ACC112 (cell line): ENCODE results near the gene FBXW10B.
"Not testable (repeated sequence)": the region's sequence is repeated elsewhere in the genome, so short reads cannot be mapped to it uniquely, and the experiment has no call there.

ENCODE experiments used
- H2AFZ ChIP-seq: fragments of 200-600 bp; sonication (generic); one replicate; pipeline ENCODE4 v1.6.0; 2017; ENCODE audit warnings: antibody characterized with exemption, low read length; ENCODE audit not compliant: unreplicated experiment
- H3K27ac ChIP-seq: fragments of 200-600 bp; sonication (generic); 2 replicates; pipeline ENCODE4 v1.5.1; 2014; ENCODE audit warnings: low read depth, mild to moderate bottlenecking, antibody characterized with exemption, low read length, moderate library complexity
- H3K27me3 ChIP-seq: fragments of 200-600 bp; sonication (generic); 2 replicates; pipeline ENCODE4 v1.6.1; 2014; ENCODE audit warnings: mild to moderate bottlenecking, antibody characterized with exemption, low read length, moderate library complexity, mixed read lengths; ENCODE audit not compliant: insufficient read depth
- H3K36me3 ChIP-seq: fragments of 200-600 bp; sonication (generic); 2 replicates; pipeline ENCODE4 v1.6.1; 2016; ENCODE audit warnings: mild to moderate bottlenecking, antibody characterized with exemption, low read length, moderate library complexity, mixed read lengths; ENCODE audit not compliant: insufficient read depth
- H3K4me1 ChIP-seq: fragments of 200-600 bp; sonication (generic); one replicate; pipeline ENCODE4 v1.6.1; 2016; ENCODE audit warnings: low read length, mixed read lengths; ENCODE audit not compliant: insufficient read depth, unreplicated experiment, control insufficient read depth
- H3K4me3 ChIP-seq: fragments of 200-600 bp; sonication (generic); 2 replicates; pipeline ENCODE4 v1.5.1; 2014; ENCODE audit warnings: mild to moderate bottlenecking, low read depth, low read length
- H3K79me2 ChIP-seq: fragments of 200-600 bp; sonication (generic); one replicate; pipeline ENCODE4 v1.6.0; 2016; ENCODE audit warnings: low read length; ENCODE audit not compliant: control insufficient read depth, unreplicated experiment, insufficient read depth

The FBXW10B gene

DNA sequence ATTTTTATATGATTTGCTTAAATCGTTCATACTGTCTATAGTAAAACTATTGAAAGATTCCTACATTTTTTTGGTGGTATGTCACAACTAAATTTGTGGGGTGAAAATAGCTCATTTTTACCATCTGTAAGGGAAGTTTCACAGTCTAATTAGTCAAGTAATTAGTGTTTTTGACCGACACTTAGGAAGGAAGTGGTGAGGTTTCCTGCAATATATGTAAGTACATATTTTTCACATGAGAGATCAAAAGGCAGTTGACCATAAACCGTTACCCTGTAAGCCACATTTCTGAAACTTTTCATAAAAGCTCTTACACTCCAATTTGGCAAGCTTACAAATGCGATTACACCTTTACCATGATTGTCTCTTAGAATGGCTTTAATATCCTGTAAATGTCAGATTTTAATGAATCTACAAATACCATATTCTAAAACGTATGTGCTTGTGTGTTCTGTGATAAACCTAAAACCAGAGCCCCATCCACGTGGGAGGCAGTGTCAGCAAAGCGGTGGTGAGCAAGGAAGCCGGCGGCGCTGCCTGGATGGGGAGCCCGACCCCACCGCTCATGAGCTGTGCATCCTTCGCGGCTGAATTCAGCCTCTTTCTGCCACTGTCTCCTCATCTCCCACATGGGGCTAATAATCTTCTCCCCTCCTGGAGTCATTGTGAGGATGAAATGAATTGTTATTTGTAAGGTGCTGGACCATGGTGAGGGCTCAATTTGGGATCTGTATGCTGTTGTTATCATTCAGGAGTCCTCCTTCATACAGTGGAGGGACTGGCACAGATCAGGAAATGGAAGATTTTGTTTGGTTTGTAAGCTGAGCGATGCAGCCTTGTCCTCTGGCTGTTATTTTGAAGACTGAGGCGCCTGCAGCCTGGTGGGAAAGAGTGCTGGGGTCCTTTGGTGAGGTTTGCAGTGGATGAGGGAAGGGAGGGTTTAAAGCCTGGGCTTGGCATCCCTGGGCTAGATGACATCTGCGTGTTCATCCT lies 29.7 kb downstream of the FBXW10B start:
- H3K4me1 ChIP-seq, H3K36me3 ChIP-seq, H2AFZ ChIP-seq, H3K27ac ChIP-seq, H3K79me2 ChIP-seq, H3K4me3 ChIP-seq, H3K27me3 ChIP-seq: not testable (repeated sequence)

DNA sequence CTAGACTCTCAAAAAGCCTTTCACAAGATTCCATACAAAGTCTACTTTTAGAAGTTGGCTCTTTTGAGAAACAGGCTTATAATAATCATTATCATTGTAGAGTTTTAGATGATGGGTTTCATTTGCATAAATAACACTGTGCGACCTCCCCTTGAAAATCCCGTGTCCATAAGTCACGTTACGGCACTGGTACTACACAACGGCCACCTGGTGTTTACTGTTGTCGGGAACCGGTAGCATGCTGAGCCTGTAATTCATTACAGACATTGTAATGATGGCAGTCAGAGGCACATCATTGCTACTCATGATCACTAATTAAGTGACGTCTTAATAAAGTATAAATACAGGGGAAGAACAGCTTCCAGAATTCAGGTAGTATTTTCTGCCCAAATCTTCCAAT lies 31.5 kb downstream of the FBXW10B start:
- H3K36me3 ChIP-seq, H3K4me1 ChIP-seq, H3K79me2 ChIP-seq, H3K4me3 ChIP-seq, H2AFZ ChIP-seq, H3K27ac ChIP-seq, H3K27me3 ChIP-seq: not testable (repeated sequence)

DNA sequence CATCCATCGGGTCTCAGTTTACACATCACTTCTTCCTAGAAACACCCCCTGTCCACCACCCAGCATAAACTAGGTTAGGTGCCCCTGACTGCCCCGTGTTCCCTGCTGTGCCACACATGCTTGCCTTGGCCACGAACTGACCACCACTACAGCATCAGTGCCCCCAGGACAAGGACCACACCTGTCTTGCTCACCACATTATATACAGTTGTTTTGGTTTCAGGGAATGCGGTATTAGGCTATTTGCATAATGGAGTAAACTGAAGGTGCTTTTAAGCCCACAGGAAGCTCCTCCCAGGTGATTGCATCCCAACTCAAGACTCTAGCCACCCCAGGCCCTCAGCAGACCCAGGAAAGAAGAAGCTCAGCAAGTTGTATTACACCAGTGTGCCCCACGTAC lies 36.2 kb downstream of the FBXW10B start:
- H3K27me3 ChIP-seq, H2AFZ ChIP-seq, H3K4me1 ChIP-seq, H3K27ac ChIP-seq, H3K79me2 ChIP-seq, H3K4me3 ChIP-seq, H3K36me3 ChIP-seq: not testable (repeated sequence)

DNA sequence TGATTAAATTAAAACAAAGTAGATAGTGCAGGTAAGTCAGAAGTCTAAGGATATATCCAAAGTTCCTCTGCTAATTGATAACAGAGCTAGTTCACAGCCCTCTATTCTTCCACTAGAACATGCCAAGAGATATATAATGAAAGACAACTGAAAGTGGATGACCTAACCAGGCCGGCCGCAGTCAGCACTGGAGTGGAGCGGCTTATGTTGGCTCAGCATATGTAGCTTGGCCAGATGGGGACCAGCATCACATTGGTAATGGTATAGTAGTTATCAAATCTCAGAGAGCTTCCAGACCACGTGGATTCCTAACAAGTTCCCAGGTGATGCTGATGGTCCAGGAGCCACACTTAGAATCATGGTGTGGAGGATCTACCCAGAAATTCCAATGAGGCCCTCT lies 38.0 kb downstream of the FBXW10B start:
- H2AFZ ChIP-seq, H3K36me3 ChIP-seq, H3K27me3 ChIP-seq, H3K27ac ChIP-seq, H3K79me2 ChIP-seq, H3K4me3 ChIP-seq, H3K4me1 ChIP-seq: not testable (repeated sequence)

DNA sequence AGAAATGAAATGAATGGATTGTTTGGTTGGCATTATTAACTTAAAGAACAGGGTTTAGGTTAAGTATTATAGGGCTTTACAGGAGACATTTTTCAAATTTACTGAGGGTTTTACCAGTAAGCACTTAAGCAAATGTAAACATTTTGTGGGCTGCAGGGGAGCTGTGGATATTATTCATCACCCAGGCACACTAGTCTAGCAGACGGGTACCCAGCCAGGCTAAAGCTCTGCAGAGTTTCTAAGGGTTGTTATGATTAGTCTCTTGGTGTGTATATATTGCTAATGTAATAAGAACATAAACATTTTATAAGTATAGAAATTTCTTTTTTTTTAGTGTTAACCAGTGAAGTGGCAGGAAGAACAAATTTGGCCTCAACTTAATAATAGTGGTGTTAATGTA lies 42.7 kb downstream of the FBXW10B start:
- H3K4me3 ChIP-seq, H3K27me3 ChIP-seq, H3K36me3 ChIP-seq, H3K79me2 ChIP-seq, H3K4me1 ChIP-seq, H2AFZ ChIP-seq, H3K27ac ChIP-seq: not testable (repeated sequence)

DNA sequence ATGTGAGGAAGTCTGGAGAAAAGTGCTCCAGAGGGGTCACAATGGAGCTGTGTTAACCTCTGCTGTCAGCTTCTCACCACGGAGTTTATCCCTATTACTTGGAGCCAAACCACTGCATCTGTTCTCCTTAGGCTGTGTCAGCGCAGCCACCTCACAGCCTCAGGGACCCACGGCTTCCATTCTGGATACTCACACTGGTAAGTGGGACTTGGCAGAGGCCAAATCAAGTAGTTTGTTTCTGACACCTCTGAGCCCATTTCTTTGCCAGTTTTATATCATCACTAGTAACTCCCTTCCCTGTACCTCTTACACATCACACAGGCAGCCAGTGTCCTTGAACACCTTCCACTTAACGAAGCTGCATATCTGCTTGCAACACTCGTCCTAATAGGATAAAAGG lies 44.8 kb downstream of the FBXW10B start:
- H3K36me3 ChIP-seq, H3K4me1 ChIP-seq, H3K27me3 ChIP-seq, H2AFZ ChIP-seq, H3K4me3 ChIP-seq, H3K79me2 ChIP-seq, H3K27ac ChIP-seq: not testable (repeated sequence)

DNA sequence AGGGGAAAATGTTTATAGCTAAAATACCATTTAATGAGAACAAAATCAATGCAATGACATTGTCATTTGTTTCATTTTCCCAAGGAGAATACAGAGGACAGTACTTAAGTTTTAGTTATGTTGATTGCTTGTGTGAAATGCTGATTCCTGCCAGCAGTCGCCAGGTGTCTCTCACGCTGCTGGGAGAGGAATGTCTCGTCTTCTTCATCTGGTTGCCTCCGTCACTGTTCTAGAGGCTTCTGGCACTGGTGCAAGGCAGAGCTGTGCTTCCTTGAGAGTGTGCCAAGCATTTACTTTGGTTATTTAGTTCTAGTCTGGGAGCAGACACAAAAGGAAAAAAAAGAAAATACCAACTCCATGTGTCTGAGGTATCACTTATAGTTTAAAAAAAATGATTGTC lies 45.6 kb downstream of the FBXW10B start:
- H3K27me3 ChIP-seq: not testable (repeated sequence)

More for the DNA sequence above, 45.6 kb downstream of the FBXW10B start:
- H3K4me3 ChIP-seq, H3K79me2 ChIP-seq, H3K27ac ChIP-seq, H3K4me1 ChIP-seq, H3K36me3 ChIP-seq, H2AFZ ChIP-seq: not testable (repeated sequence)
